Left ventricle myocardium inferior (tissue), 1 donor: Measurements from ENCODE around the gene EDIL3. TPM values are rescaled to one million over a fixed set of nuclear protein-coding genes. Genes with fewer than 3 reads are reported as not detected.

Experiments
- DNase-seq: peaks from one replicate; pipeline ENCODE4 v3.0.0-alpha.2; 2020
- H3K27ac ChIP-seq: fragments of 200-600 bp; replicated peaks from 2 replicates; pipeline ENCODE4 v1.8.0; 2021
- H3K27me3 ChIP-seq: fragments of 200-600 bp; 2 replicates; pipeline ENCODE4 v1.8.0; 2021; ENCODE audit warnings: low read depth
- H3K36me3 ChIP-seq: fragments of 200-600 bp; 2 replicates; pipeline ENCODE4 v1.8.0; 2021
- H3K4me1 ChIP-seq: fragments of 200-600 bp; 2 replicates; pipeline ENCODE4 v1.8.0; 2021
- H3K4me3 ChIP-seq: fragments of 200-600 bp; 2 replicates; pipeline ENCODE4 v1.8.0; 2021; ENCODE audit warnings: mild to moderate bottlenecking, moderate library complexity
- H3K9me3 ChIP-seq: fragments of 200-600 bp; replicated peaks from 2 replicates; pipeline ENCODE4 v1.8.0; 2021
- intact Hi-C: fragments of 100-400 bp; cut with micrococcal nuclease; formaldehyde crosslinking; loops from one replicate; pipeline ENCODE4 v1.11.0; 2022
- total RNA-seq: library from RNA; stranded (reverse); fragmentation: NEBNext Ultra II Directional; extraction: Animal tissue kit (Norgen Biotek cat#: 25700); gene quantifications from one replicate; pipeline ENCODE4 v1.2.1, GENCODE V29; 2021
- TF ChIP-seq, protein P1 (sequence below): fragments of 200-600 bp; IDR thresholded peaks from 2 replicates; pipeline ENCODE4 v1.8.0; 2021; ENCODE audit warnings: antibody characterized with exemption, mild to moderate bottlenecking, borderline replicate concordance
- donor health status: DM: no; HTN: yes; CAD: no; lungs with severe emphysema.

The EDIL3 gene
- total RNA-seq, 1 donor from 2014 or later: 3.5 TPM

DNA sequence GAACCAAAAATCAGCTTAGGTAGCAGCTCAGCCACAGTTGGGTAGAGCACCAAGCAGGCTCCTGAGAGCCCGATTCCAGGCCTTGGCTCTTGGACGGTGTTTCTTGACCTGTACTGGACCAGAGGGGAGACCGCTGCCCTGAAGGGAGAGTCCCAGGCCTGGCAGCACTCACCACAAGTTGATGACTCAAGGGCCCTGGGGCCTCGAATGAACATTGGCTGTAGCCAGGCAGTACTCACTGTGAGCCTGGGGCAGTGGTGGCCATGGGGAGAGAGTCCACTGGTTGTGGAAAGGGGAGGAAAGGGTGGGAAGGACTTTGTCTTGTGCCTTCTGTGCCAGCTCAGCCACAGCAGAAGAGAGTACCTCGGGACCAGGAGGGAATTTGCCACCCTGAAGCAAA is 166.1 kb downstream of the EDIL3 start:
- TF ChIP-seq, protein P1, sequence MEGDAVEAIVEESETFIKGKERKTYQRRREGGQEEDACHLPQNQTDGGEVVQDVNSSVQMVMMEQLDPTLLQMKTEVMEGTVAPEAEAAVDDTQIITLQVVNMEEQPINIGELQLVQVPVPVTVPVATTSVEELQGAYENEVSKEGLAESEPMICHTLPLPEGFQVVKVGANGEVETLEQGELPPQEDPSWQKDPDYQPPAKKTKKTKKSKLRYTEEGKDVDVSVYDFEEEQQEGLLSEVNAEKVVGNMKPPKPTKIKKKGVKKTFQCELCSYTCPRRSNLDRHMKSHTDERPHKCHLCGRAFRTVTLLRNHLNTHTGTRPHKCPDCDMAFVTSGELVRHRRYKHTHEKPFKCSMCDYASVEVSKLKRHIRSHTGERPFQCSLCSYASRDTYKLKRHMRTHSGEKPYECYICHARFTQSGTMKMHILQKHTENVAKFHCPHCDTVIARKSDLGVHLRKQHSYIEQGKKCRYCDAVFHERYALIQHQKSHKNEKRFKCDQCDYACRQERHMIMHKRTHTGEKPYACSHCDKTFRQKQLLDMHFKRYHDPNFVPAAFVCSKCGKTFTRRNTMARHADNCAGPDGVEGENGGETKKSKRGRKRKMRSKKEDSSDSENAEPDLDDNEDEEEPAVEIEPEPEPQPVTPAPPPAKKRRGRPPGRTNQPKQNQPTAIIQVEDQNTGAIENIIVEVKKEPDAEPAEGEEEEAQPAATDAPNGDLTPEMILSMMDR: no peak
- Histone ChIP-seq H3K27me3 (no peaks in the 10 kb centered on the region), H3K9me3 (no peaks in the 10 kb centered on the region), H3K4me1 (no peaks in the 10 kb centered on the region), H3K4me3 (no peak overlapping the region), H3K27ac (no peak overlapping the region), H3K36me3 (no peaks in the 10 kb centered on the region)
- intact Hi-C loops: no loop called here
- no peak for DNase-seq

DNA sequence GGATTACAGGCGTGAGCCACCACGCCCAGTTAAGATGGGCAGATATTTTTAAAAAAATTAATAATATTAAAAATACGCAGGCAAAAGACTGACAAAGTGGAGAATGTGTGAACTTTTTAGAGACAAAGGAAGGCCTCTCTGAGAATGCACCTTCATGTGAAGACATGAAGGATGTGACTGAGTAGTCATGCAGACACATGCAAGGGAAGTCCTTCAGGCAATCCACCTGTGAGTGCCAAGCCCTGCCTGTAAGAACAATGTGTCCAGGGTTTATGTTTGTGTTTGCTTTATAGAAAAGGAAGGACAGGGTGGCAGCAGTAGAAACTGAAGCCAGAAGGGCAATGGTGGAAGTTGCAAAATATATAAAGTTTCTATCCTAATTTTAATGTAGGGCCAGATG is 169.2 kb downstream of the EDIL3 start:
- Histone ChIP-seq H3K9me3 (no peaks in the 10 kb centered on the region), H3K4me1 (no peaks in the 10 kb centered on the region), H3K36me3 (no peaks in the 10 kb centered on the region), H3K4me3 (no peak overlapping the region), H3K27me3 (no peaks in the 10 kb centered on the region), H3K27ac (no peak overlapping the region)
- intact Hi-C loops: no loop called here
- DNase-seq: no peak
- TF ChIP-seq, protein P1: no peak

DNA sequence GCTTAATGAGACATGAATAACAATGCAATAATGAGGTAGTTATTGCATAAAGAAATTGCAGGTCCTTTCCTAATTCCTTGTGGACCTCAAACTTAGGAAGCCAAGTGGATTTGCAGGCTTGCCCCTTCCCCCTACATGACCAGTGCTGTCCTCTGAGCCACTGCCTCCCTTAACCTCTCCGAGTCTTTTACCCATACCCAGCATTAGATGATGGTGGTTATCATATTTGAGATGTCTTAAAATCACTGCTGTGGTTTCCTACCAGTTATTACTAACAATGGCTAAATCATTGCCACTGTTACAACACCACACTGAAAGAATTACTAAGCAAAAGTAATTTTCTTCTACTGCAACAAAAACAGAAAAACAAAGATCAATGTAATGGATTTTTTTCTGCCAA is 170.8 kb downstream of the EDIL3 start:
- Histone ChIP-seq H3K9me3 (no peaks in the 10 kb centered on the region), H3K27me3 (no peaks in the 10 kb centered on the region), H3K4me3 (no peak overlapping the region), H3K36me3 (no peaks in the 10 kb centered on the region), H3K27ac (no peak overlapping the region), H3K4me1 (no peaks in the 10 kb centered on the region)
- DNase-seq: no peak
- TF ChIP-seq, protein P1: no peak
- intact Hi-C loops: no loop called here

DNA sequence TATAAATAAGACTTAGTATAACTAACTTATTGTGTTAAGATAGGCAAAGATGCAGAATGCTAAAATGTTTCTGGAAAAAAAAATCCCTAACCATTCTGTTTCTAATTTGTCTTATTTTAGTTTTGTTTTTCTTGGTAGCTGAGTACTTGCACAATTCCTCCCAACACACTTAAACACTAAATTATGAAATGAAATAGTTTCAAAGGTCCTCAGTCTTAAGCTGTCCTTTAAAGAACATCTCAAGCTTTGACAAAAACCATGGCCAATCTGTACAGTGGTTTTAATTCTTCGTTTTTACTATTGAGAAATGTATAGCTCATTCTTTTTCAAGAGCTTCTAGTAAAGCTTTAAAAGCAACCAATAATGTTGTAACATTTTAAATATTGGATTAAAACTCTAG is 171.5 kb downstream of the EDIL3 start:
- no peak overlapping the region for H3K27ac ChIP-seq
- H3K27me3 ChIP-seq: no peaks in the 10 kb centered on the region
- no peak overlapping the region for H3K4me3 ChIP-seq
- no peaks in the 10 kb centered on the region for H3K36me3 ChIP-seq
- TF ChIP-seq, protein P1: no peak
- H3K4me1 ChIP-seq: no peaks in the 10 kb centered on the region
- intact Hi-C loops: no loop called here
- no peak for DNase-seq
- H3K9me3 ChIP-seq: no peaks in the 10 kb centered on the region

DNA sequence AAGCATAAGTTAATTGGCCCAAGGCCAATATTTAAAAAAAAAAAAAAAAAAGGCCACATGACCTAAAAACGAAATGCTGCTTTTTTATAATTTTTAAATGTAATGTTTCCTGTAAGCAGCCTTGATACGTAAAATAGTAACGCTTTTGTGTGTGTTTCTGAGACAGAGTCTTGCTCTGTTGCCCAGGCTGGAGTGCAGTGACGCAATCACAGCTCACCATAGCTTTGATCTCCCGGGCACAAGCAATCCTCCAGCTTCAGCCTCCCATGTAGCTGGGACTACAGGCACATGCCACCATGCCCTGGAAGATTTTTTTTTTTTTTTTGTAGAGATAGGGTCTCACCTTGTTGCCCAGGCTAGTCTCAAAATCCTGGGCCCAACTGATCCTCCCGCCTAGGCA is 179.9 kb downstream of the EDIL3 start:
- no peak for DNase-seq
- intact Hi-C loops: no loop called here
- no peaks in the 10 kb centered on the region for H3K4me1 ChIP-seq
- no peaks in the 10 kb centered on the region for H3K9me3 ChIP-seq
- H3K4me3 ChIP-seq: no peak overlapping the region
- no peaks in the 10 kb centered on the region for H3K27me3 ChIP-seq
- H3K36me3 ChIP-seq: no peaks in the 10 kb centered on the region
- no peak overlapping the region for H3K27ac ChIP-seq
- TF ChIP-seq, protein P1: no peak

DNA sequence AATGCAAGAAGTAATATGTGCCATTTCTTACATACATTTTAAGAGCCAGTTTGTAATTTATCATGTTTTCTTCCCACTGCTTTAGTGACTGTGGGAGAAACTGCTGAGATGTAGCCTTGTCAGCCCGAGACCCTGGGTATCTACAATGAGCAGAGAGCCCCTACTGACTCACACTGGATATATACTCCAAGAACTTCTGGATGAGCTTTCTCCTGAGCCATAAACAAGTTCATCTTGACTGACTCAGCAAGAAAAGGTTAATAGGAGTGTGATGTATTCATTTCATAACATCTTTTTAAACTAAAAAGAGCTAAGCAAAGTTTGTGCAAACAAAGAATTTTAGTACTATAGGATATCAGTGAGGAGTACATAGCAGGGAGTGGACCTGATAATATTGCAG is 182.5 kb downstream of the EDIL3 start:
- Histone ChIP-seq H3K36me3 (no peaks in the 10 kb centered on the region), H3K27ac (no peak overlapping the region), H3K4me3 (no peak overlapping the region), H3K27me3 (no peaks in the 10 kb centered on the region), H3K9me3 (no peaks in the 10 kb centered on the region), H3K4me1 (no peaks in the 10 kb centered on the region)
- intact Hi-C loops: no loop called here
- DNase-seq: no peak
- TF ChIP-seq, protein P1: no peak
